IPS-20b (cell line): ENCODE results near the gene WDR37.
"Not testable (repeated sequence)": the region's sequence is repeated elsewhere in the genome, so short reads cannot be mapped to it uniquely, and the experiment has no call there.

Source experiments
- H3K27ac ChIP-seq: one replicate; pipeline ENCODE4 v1.5.1; 2013; ENCODE audit warnings: low read length
- H3K27me3 ChIP-seq: 2 replicates; pipeline ENCODE4 v1.6.1; 2013; ENCODE audit warnings: mild to moderate bottlenecking, low read length, inconsistent platforms; ENCODE audit not compliant: insufficient read depth
- H3K36me3 ChIP-seq: 2 replicates; pipeline ENCODE4 v1.6.1; 2013; ENCODE audit warnings: low read depth, mild to moderate bottlenecking, inconsistent platforms, low read length, moderate library complexity; ENCODE audit not compliant: insufficient read depth
- H3K4me1 ChIP-seq: 2 replicates; pipeline ENCODE4 v1.6.1; 2013; ENCODE audit warnings: mild to moderate bottlenecking, control low read depth, inconsistent platforms, low read length, moderate library complexity; ENCODE audit not compliant: insufficient read depth
- H3K4me3 ChIP-seq: 2 replicates; pipeline ENCODE4 v1.5.1; 2013; ENCODE audit warnings: mild to moderate bottlenecking, low read length, inconsistent platforms
- H3K9ac ChIP-seq: 2 replicates; pipeline ENCODE4 v1.6.1; 2013; ENCODE audit warnings: low read depth, mild to moderate bottlenecking, inconsistent platforms, low read length, moderate library complexity
- H3K9me3 ChIP-seq: 2 replicates; pipeline ENCODE4 v1.6.1; 2013; ENCODE audit warnings: mild to moderate bottlenecking, low read depth, low read length, inconsistent platforms; ENCODE audit not compliant: insufficient read depth

The WDR37 gene

GRCh38 chr10:1114315-1114714 is 58.1 kb downstream of the WDR37 start:
- Histone ChIP-seq H3K36me3 (peaks cover 28% of the 10 kb centered on the region; the same call in 1 of the 2 replicates), H3K9ac (no peak overlapping the region), H3K27ac (no peak overlapping the region), H3K4me1 (peaks cover 10% of the 10 kb centered on the region), H3K4me3 (no peak overlapping the region), H3K27me3 (no peaks in the 10 kb centered on the region), H3K9me3 (no peaks in the 10 kb centered on the region)

GRCh38 chr10:1114719-1115606 is 58.8 kb downstream of the WDR37 start:
- H3K9me3 ChIP-seq, result no peaks in the 10 kb centered on the region
- H3K4me3 ChIP-seq, result no peak overlapping the region
- H3K36me3 ChIP-seq, result peaks cover 29% of the 10 kb centered on the region; the same call in 1 of the 2 replicates
- H3K4me1 ChIP-seq, result peaks cover 10% of the 10 kb centered on the region
- H3K27ac ChIP-seq, result no peak overlapping the region
- no peak overlapping the region for H3K9ac ChIP-seq
- no peaks in the 10 kb centered on the region for H3K27me3 ChIP-seq

GRCh38 chr10:1115607-1115955 is 59.4 kb downstream of the WDR37 start:
- H3K36me3 ChIP-seq, result peaks cover 29% of the 10 kb centered on the region; the same call in 1 of the 2 replicates
- peaks cover 7% of the 10 kb centered on the region for H3K4me1 ChIP-seq
- no peak overlapping the region for H3K9ac ChIP-seq

GRCh38 chr10:1116051-1116450 is 59.9 kb downstream of the WDR37 start:
- no peak overlapping the region for H3K4me3 ChIP-seq
- H3K36me3 ChIP-seq, result peaks cover 29% of the 10 kb centered on the region; the same call in 1 of the 2 replicates
- H3K4me1 ChIP-seq, result peaks cover 7% of the 10 kb centered on the region
- H3K9ac ChIP-seq, result no peak overlapping the region
- no peak overlapping the region for H3K27ac ChIP-seq
- H3K27me3 ChIP-seq, result no peaks in the 10 kb centered on the region
- H3K9me3 ChIP-seq, result no peaks in the 10 kb centered on the region

More at GRCh38 chr10:1115607-1115955, 59.4 kb downstream of the WDR37 start:
- Histone ChIP-seq H3K4me3 (no peak overlapping the region), H3K27ac (no peak overlapping the region), H3K9me3 (no peaks in the 10 kb centered on the region), H3K27me3 (no peaks in the 10 kb centered on the region)

GRCh38 chr10:1116696-1117280 is 60.6 kb downstream of the WDR37 start:
- Histone ChIP-seq H3K4me1 (peaks cover 7% of the 10 kb centered on the region), H3K9ac (no peak overlapping the region), H3K36me3 (peaks cover 34% of the 10 kb centered on the region; the same call in 1 of the 2 replicates), H3K4me3 (no peak overlapping the region), H3K27me3 (no peaks in the 10 kb centered on the region), H3K9me3 (no peaks in the 10 kb centered on the region), H3K27ac (no peak overlapping the region)

GRCh38 chr10:1117651-1118050 is 61.5 kb downstream of the WDR37 start:
- Histone ChIP-seq H3K9me3 (no peaks in the 10 kb centered on the region), H3K36me3 (peaks cover 32% of the 10 kb centered on the region; the same call in 1 of the 2 replicates), H3K4me1 (peaks cover 7% of the 10 kb centered on the region; the same call in 1 of the 2 replicates), H3K27ac (no peak overlapping the region), H3K27me3 (no peaks in the 10 kb centered on the region), H3K9ac (no peak overlapping the region), H3K4me3 (no peak overlapping the region)

GRCh38 chr10:1118318-1118717 is 62.1 kb downstream of the WDR37 start:
- peaks cover 27% of the 10 kb centered on the region; the same call in 1 of the 2 replicates for H3K36me3 ChIP-seq
- not testable (repeated sequence) for H3K4me1 ChIP-seq, H3K9me3 ChIP-seq, H3K4me3 ChIP-seq, H3K27me3 ChIP-seq, H3K27ac ChIP-seq, H3K9ac ChIP-seq

- Histone ChIP-seq H3K9me3 (no peaks in the 10 kb centered on the region), H3K36me3 (peaks cover 24% of the 10 kb centered on the region; the same call in 1 of the 2 replicates), H3K4me3 (no peak overlapping the region), H3K4me1 (peaks cover 7% of the 10 kb centered on the region; the same call in 1 of the 2 replicates), H3K27ac (no peak overlapping the region), H3K27me3 (no peaks in the 10 kb centered on the region), H3K9ac (no peak overlapping the region)
Measured at GRCh38 chr10:1119027-1119426, 62.8 kb downstream of the WDR37 start.

- Histone ChIP-seq H3K9me3 (no peaks in the 10 kb centered on the region), H3K27me3 (no peaks in the 10 kb centered on the region), H3K9ac (no peak overlapping the region), H3K27ac (no peak overlapping the region), H3K4me3 (no peak overlapping the region), H3K36me3 (peaks cover 29% of the 10 kb centered on the region; the same call in 1 of the 2 replicates), H3K4me1 (peaks cover 4% of the 10 kb centered on the region; the same call in 1 of the 2 replicates)
Measured at GRCh38 chr10:1119501-1119900, 63.3 kb downstream of the WDR37 start.

GRCh38 chr10:1120306-1120705 is 64.1 kb downstream of the WDR37 start:
- Histone ChIP-seq H3K4me1 (no peaks in the 10 kb centered on the region), H3K27ac (no peak overlapping the region), H3K4me3 (no peak overlapping the region), H3K9me3 (no peaks in the 10 kb centered on the region), H3K36me3 (peaks cover 37% of the 10 kb centered on the region; the same call in 1 of the 2 replicates), H3K27me3 (no peaks in the 10 kb centered on the region), H3K9ac (no peak overlapping the region; the same call in 1 of the 2 replicates)

GRCh38 chr10:1120801-1121211 is 64.6 kb downstream of the WDR37 start:
- Histone ChIP-seq H3K4me1 (no peaks in the 10 kb centered on the region), H3K27me3 (no peaks in the 10 kb centered on the region), H3K9me3 (no peaks in the 10 kb centered on the region), H3K4me3 (no peak overlapping the region), H3K27ac (no peak overlapping the region), H3K9ac (no peak overlapping the region), H3K36me3 (peaks cover 39% of the 10 kb centered on the region; the same call in 1 of the 2 replicates)
